Measurements from ENCODE around the gene ZFP3.

Gene ZFP3

GRCh38 chr17:5042157-5043022 lies 35.9 kb upstream of the ZFP3 start:
- no peak for TF ChIP-seq Cebpa-rat (IDR thresholded peaks at IDR 0.05)
- peak overlapping the region in 2 of 11 experiments; percentile 1 to 47; a peak in 2 of 22 replicates for H3K27ac ChIP-seq
- no peaks in the 10 kb centered on the region for H4K20me1 ChIP-seq
- 0 out of 22 replicates have a peak overlapping the region, but pooled peaks of 1 of the 11 experiments have one; percentile 14 for H3K9ac ChIP-seq
- H3K36me3 ChIP-seq = no peaks in the 10 kb centered on the region
- no peak overlapping the region for H3K4me3 ChIP-seq
- peak overlapping the region in 10 of 11 experiments; percentile 2 to 51 (median 23); a peak in 14 of 22 replicates for H3K4me2 ChIP-seq
- H3K27me3 ChIP-seq = no peaks in the 10 kb centered on the region
- H3K9me3 ChIP-seq (replicated peaks in 1 of 11) = peaks cover 0 to 20% (median 14%) of the 10 kb centered on the region in 11 experiments; a peak in 18 of 22 replicates
- peaks cover 0 to 14% (median 9%) of the 10 kb centered on the region in 10 experiments; a peak in 12 of 20 replicates for H3K4me1 ChIP-seq

- TF ChIP-seq Cebpa-rat (IDR thresholded peaks at IDR 0.05) = no peak
- H3K36me3 ChIP-seq = no peaks in the 10 kb centered on the region
- no peak overlapping the region for H3K4me3 ChIP-seq
- peaks cover under 1 to 20% (median 15%) of the 10 kb centered on the region in 10 experiments; a peak in 15 of 20 replicates for H3K4me1 ChIP-seq
- no peak overlapping the region for H3K4me2 ChIP-seq
- no peak overlapping the region for H3K27ac ChIP-seq
- H3K9me3 ChIP-seq (replicated peaks in 1 of 11) = peaks cover 0 to 20% (median 14%) of the 10 kb centered on the region in 11 experiments; a peak in 18 of 22 replicates
- no peaks in the 10 kb centered on the region for H4K20me1 ChIP-seq
- no peak overlapping the region for H3K9ac ChIP-seq
- no peaks in the 10 kb centered on the region for H3K27me3 ChIP-seq
These were observed 34.7 kb upstream of the ZFP3 start for GRCh38 chr17:5043524-5043923.

- TF ChIP-seq Cebpa-rat (IDR thresholded peaks at IDR 0.05) = no peak
- H3K9me3 ChIP-seq (replicated peaks in 1 of 11) = peaks cover 0 to 20% (median 14%) of the 10 kb centered on the region in 11 experiments; a peak in 18 of 22 replicates
- peaks cover 11 to 30% (median 23%) of the 10 kb centered on the region in 10 experiments for H3K4me1 ChIP-seq
- no peaks in the 10 kb centered on the region for H3K27me3 ChIP-seq
- H3K9ac ChIP-seq = no peak overlapping the region
- H3K4me3 ChIP-seq = no peak overlapping the region
- no peak overlapping the region for H3K27ac ChIP-seq
- no peaks in the 10 kb centered on the region for H3K36me3 ChIP-seq
- no peak overlapping the region for H3K4me2 ChIP-seq
- no peaks in the 10 kb centered on the region for H4K20me1 ChIP-seq
These were observed 33.6 kb upstream of the ZFP3 start for GRCh38 chr17:5044630-5045029.

- Histone ChIP-seq H3K4me2 (no peak overlapping the region), H3K9ac (no peak overlapping the region), H3K9me3 (replicated peaks in 1 of 11) (peaks cover 0 to 15% (median 9%) of the 10 kb centered on the region in 11 experiments; a peak in 18 of 22 replicates), H4K20me1 (no peaks in the 10 kb centered on the region), H3K4me3 (no peak overlapping the region), H3K36me3 (no peaks in the 10 kb centered on the region), H3K27ac (no peak overlapping the region), H3K4me1 (peaks cover 15 to 34% (median 26%) of the 10 kb centered on the region in 10 experiments), H3K27me3 (no peaks in the 10 kb centered on the region)
- TF ChIP-seq Cebpa-rat (IDR thresholded peaks at IDR 0.05) = no peak
These were observed 32.8 kb upstream of the ZFP3 start for GRCh38 chr17:5045496-5045895.

GRCh38 chr17:5047446-5047845 lies 30.8 kb upstream of the ZFP3 start:
- H3K27ac ChIP-seq = no peak overlapping the region
- no peaks in the 10 kb centered on the region for H3K27me3 ChIP-seq
- H3K9ac ChIP-seq = no peak overlapping the region
- H3K9me3 ChIP-seq (replicated peaks in 1 of 11) = no peaks in the 10 kb centered on the region
- no peak overlapping the region for H3K4me3 ChIP-seq
- H4K20me1 ChIP-seq = no peaks in the 10 kb centered on the region
- peak overlapping the region in 3 of 11 experiments; percentile 19 to 40 (median 21); a peak in 6 of 22 replicates for H3K4me2 ChIP-seq
- H3K36me3 ChIP-seq = no peaks in the 10 kb centered on the region
- TF ChIP-seq Cebpa-rat (IDR thresholded peaks at IDR 0.05) = no peak
- peaks cover 15 to 28% (median 19%) of the 10 kb centered on the region in 10 experiments for H3K4me1 ChIP-seq

- Histone ChIP-seq H3K27ac (peak overlapping the region in 9 of 11 experiments; percentile 8 to 66 (median 44); a peak in 13 of 22 replicates), H3K4me3 (no peak overlapping the region), H3K36me3 (no peaks in the 10 kb centered on the region), H3K4me1 (peaks cover 14 to 28% (median 17%) of the 10 kb centered on the region in 10 experiments; a peak in 19 of 20 replicates), H3K9ac (peak overlapping the region in 7 of 11 experiments; percentile 10 to 48 (median 22); a peak in 7 of 22 replicates), H3K4me2 (peak overlapping the region; percentile 11 to 57 (median 32); a peak in 20 of 22 replicates), H3K9me3 (replicated peaks in 1 of 11) (no peaks in the 10 kb centered on the region), H3K27me3 (no peaks in the 10 kb centered on the region), H4K20me1 (no peaks in the 10 kb centered on the region)
- no peak for TF ChIP-seq Cebpa-rat (IDR thresholded peaks at IDR 0.05)
These were observed 28.9 kb upstream of the ZFP3 start for GRCh38 chr17:5049314-5049841.

GRCh38 chr17:5050278-5050677 lies 28.0 kb upstream of the ZFP3 start:
- H3K27me3 ChIP-seq = no peaks in the 10 kb centered on the region
- H3K4me1 ChIP-seq = peaks cover 14 to 28% (median 17%) of the 10 kb centered on the region in 10 experiments; a peak in 19 of 20 replicates
- H3K9me3 ChIP-seq (replicated peaks in 1 of 11) = 0 out of 22 replicates have a peak, but pooled peaks cover 0 to 1% (median 0%) of the 10 kb centered on the region in 11 experiments
- no peak overlapping the region for H3K27ac ChIP-seq
- no peak for TF ChIP-seq Cebpa-rat (IDR thresholded peaks at IDR 0.05)
- no peaks in the 10 kb centered on the region for H3K36me3 ChIP-seq
- no peaks in the 10 kb centered on the region for H4K20me1 ChIP-seq
- 0 out of 22 replicates have a peak overlapping the region, but pooled peaks of 1 of the 11 experiments have one; percentile 40 for H3K9ac ChIP-seq
- no peak overlapping the region for H3K4me3 ChIP-seq
- H3K4me2 ChIP-seq = peak overlapping the region in 2 of 11 experiments; percentile 32 to 57; a peak in 1 of 22 replicates

GRCh38 chr17:5055543-5055942 lies 22.7 kb upstream of the ZFP3 start:
- TF ChIP-seq Cebpa-rat (IDR thresholded peaks at IDR 0.05) = no peak
- H3K9me3 ChIP-seq (replicated peaks in 1 of 11) = peaks cover 0 to 18% (median 10%) of the 10 kb centered on the region in 11 experiments; a peak in 14 of 22 replicates
- H3K4me2 ChIP-seq = no peak overlapping the region
- no peaks in the 10 kb centered on the region for H4K20me1 ChIP-seq
- no peak overlapping the region for H3K9ac ChIP-seq
- H3K4me3 ChIP-seq = no peak overlapping the region
- H3K27ac ChIP-seq = no peak overlapping the region
- no peaks in the 10 kb centered on the region for H3K36me3 ChIP-seq
- peaks cover 0 to 7% (median 0%) of the 10 kb centered on the region in 10 experiments; a peak in 1 of 20 replicates for H3K4me1 ChIP-seq
- H3K27me3 ChIP-seq = no peaks in the 10 kb centered on the region

- no peaks in the 10 kb centered on the region for H3K9me3 ChIP-seq (replicated peaks in 1 of 11)
These were observed 13.0 kb upstream of the ZFP3 start for GRCh38 chr17:5065227-5065744.

More at GRCh38 chr17:5065227-5065744, 13.0 kb upstream of the ZFP3 start:
- Histone ChIP-seq H3K36me3 (no peaks in the 10 kb centered on the region), H3K4me1 (peaks cover 0 to 24% (median 6%) of the 10 kb centered on the region in 10 experiments; a peak in 8 of 20 replicates), H3K4me3 (no peak overlapping the region), H3K27me3 (no peaks in the 10 kb centered on the region), H3K4me2 (no peak overlapping the region), H3K9ac (no peak overlapping the region), H4K20me1 (no peaks in the 10 kb centered on the region), H3K27ac (no peak overlapping the region)
- no peak for TF ChIP-seq Cebpa-rat (IDR thresholded peaks at IDR 0.05)
